Fibroblast of gingiva (primary cell): Measurements from ENCODE around the gene INO80B.
A peak's percentile ranks its signal among the peaks of the same experiment; 100 is the strongest.
"Not testable (repeated sequence)": the region's sequence is repeated elsewhere in the genome, so short reads cannot be mapped to it uniquely, and the experiment has no call there.

Experiments
- DNase-seq: peaks from one replicate; pipeline ENCODE4 v3.0.0-alpha.2; 2011; ENCODE audit warnings: low read depth

The INO80B gene

GRCh38 chr2:74481961-74482800, 27.3 kb downstream of the INO80B start:
- no peak for DNase-seq

DNA sequence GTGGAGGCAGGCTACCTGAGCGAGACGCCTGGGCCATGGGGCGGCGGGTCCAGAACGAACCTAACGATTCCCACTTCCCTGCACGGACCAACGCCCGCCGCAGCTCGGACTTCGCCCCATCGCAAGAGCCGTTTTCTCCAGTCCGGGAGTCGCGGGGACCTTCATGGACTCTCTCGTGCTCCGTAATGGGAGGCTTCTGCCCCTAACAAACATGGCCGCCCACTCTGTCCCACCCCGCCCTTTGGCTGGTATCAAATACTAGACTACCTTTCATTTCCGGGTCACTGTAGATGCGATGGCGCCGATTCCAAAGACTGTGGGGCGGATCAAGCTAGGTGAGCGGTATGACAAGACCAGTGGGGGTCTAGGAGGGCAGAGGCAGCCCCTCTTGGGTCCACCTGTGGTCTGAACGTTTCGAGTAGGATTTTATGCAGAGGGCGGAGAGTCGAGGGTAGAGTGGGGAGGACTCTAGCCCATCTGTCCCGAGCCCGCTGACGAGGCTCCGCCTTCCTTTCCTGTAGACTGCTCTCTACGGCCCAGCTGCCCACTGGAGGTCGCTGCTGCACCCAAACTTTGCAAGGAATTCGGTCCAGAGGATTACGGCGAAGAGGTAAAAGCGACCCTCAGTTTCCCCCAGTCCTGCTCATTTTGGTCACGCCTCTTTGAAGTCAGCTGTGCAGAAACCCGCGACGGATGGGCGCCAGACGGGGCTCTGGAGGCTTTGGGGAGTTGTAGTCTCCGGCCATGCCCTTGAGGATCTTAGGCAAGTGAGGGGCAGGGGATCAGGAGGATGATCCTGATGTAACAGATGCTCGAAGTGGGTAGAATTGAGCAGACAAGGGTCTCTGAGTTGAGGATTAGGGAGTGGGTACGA, 28.2 kb downstream of the INO80B start, which contains the start of the genes CCDC142 and TTC31:
Gene CCDC142 (minus strand): TSS at position 198 of the 874 bp plus-strand sequence. CDS start 161 bp downstream, at position 37.
Gene TTC31 (plus strand): TSS at position 281 of the 874 bp plus-strand sequence. CDS start 15 bp downstream, at position 296.
- peak; percentile 93 for DNase-seq

DNA sequence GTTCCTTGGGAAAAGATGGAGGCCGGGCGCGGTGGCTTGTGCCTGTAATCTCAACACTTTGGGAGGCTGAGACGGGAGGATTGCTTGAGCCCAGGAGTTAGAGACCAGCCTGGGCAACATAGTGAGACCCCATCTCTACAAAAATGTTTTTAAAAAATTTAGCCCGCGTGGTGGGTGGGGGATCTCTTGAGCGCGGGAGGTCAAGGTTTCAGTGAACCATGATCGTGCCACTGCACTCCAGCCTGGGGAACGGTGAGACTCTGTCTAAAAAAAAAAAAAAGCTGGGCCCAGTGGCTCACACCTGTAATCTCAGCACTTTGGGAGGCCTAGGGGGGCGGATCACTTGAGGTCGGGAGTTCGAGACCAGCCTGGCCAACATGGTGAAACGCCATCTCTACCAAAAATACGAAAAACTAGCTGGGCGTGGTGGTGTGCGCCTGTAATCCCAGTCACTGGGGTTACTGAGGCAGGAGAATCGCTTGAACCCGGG, 28.8 kb downstream of the INO80B start:
- DNase-seq = not testable (repeated sequence)

GRCh38 chr2:74486141-74486540, 31.3 kb downstream of the INO80B start:
- DNase-seq = no peak

- no peak for DNase-seq
Measured at GRCh38 chr2:74488643-74489481, 34.0 kb downstream of the INO80B start.

DNA sequence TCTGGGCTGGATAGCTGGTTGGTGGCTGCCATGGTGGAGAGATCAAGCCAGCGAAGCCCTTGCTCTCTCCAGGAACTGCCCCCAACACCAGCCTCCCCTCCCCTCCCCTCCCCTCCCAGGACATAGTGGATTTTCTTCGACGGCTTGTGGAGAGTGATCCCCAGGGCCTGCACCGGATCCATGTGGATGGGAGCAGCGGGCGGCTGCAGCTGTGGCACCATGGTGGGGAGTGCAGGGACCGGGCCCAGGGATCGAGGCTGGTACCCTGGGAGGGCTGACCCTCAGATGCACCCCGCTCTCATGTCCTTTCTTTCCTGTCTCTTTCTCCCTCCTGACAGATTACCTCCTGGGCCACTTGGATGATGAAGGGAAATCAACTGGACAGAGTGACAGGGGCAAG, 35.0 kb downstream of the INO80B start:
- DNase-seq = no peak

DNA sequence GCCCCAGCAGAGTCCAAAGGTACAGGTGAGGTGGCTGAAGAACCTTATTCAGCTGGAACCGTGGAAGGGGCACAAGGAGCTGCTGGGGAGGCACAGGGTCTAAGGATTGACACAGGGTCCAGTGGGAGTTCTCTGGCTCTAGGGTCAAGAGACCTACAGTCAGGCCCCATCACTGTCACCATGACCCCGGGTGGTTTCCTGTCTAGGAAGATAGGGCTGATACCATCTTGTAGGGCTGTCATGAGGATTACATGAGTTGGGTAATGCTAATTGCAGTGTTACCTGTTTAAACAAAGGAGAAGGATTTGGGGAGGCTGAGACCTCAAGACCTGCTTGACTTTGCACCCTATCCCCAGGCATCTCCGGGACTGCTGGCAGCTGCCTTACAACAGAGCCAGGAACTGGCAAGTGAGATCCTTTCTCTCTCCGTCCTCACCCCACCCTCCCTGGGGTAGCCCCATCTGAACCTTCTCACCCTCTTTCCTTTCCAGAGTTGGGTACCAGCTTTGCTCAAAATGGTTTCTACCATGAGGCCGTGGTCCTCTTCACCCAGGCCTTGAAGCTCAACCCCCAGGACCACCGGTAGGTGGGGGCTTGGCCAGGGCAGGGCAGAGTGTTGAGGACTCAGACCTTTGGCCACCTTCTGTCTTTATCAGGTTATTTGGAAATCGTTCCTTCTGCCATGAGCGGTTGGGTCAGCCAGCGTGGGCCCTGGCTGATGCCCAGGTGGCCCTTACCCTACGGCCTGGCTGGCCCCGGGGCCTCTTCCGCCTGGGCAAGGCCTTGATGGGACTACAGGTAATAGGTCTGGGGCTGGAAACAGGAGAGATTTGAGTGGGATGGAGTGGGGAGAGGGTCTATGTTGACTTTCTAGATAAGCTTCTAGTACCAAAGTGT, 37.0 kb downstream of the INO80B start:
- DNase-seq = no peak

GRCh38 chr2:74493546-74493945, 38.7 kb downstream of the INO80B start:
- no peak for DNase-seq

- DNase-seq = no peak
Measured at GRCh38 chr2:74495440-74495839, 40.6 kb downstream of the INO80B start.

- no peak for DNase-seq
Measured at GRCh38 chr2:74496997-74497776, 42.3 kb downstream of the INO80B start.

DNA sequence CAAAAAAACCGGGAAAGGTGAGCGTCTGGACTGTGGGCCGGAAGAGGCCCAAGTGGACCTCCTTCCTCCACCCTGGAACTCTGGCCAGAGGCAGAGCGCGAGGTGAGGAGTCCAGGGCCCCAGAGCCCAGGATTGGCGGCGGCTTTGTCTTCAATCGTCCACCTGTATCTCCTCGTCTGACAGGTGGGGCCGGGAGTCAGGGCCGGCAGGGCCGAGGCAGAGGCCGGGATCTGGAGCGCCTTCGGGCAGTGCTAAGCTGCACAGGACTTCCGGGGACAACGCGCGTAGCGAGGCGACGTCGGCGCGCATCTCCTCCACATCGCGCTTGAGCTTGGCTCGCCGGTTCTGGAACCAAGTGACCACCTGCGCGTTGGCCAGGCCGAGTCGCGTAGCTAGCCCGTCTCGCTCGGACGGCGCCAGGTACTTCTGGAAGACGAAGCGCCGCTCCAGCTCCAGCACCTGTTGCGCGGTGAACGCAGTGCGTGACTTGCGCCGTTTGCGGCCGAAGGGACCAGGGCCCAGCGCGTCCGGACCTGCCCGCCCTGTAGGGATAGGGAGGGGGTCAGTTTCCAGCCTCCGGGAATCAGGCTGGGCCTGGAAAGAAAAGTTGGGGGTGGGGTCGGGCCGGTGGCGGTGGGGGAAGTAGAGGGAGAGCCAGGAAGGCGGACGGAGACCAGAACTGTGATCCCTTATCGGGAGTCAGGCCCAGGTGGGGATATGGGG, 43.1 kb downstream of the INO80B start:
- no peak for DNase-seq

DNA sequence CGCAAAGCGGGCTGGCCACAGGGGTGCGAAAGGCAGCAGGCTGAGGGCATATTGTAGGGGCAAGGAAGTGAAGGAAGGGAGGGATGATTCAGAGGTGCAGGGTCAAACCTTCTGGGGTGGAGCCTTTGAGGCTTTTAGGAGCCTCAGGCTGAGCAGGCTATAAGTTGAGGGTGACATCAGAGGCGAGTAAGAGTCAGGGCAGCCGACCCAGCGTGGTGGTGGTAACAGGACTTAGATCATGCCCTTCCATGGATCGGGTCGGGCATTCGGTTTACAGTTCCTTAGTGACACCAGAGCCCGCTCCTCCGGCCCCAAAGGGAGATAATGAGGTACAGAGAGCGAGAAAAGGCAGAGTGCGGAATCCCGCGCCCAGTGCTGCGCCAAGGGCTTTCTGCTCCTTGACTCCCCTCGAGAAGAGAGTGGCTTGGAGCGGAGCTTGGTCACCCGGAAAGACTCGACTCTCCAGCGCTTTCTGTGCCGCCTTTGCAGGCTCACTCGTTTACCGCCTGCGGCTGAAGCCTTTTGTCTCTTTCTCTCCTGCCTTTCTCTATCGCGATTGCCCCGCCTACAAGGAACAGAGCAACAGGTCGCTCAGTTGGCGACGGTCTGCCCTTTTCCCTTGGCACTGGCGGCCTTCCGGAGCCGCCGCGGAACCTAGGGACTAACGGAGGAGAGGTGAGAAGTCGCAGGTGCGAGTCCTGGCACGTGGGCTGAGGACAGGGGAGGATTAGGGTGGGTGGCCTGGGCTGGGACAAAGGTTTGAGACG, 43.8 kb downstream of the INO80B start:
- DNase-seq = no peak

GRCh38 chr2:74499267-74499939, 44.5 kb downstream of the INO80B start, which contains the start of gene LBX2:
Gene LBX2, minus strand, starts transcription at chr2:74499603. Its CDS starts 66 bp downstream, at chr2:74499537.
- no peak for DNase-seq

DNA sequence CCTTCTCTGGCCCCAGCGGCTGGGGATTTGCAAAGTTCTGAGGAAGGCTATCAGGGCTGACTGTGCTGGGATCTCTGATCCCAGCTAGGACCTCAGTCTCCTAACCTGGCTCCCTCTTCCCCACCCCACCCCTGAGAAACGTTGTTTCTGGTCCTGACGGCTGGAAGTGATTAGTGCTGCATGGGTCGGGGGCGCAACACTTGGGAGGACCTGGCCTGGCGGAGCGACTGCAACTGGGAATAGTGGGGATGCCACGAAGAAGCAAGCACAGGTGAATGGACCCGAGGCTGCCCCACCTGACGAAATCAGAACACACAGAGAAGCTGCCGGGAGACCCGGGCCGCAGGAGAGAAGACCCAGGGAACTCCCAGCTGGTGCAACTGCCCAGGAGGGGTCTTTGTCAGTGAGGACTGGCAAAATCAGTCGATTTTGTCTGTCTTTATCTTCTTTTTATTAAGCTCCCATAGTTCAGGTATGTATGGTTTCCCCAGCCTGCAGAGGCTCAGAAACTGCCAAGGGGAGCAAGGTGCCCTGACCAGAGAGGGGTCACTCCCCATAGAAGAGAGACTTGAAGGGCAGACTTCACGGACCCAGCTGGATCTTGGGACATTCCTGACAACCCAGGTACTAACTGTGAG, 45.2 kb downstream of the INO80B start:
- DNase-seq = no peak

DNA sequence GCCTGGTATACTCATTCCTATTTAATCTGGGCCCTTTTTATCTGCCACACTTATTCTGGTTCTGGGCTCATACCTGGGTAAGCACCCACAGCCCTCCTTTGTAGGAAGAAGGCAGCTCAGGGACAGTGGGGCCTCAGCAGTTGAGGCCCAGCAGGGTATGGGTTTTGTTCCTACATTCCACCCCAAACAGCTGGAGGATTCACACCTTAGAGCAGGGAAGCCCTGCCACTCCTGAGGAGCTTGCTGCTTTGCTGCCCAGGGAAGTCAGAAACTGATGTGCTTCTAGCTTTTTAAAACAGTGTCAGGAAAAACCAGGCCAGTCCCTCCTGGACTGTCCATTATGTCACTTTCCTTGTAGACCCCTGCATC, 45.7 kb downstream of the INO80B start:
- DNase-seq = no peak

DNA sequence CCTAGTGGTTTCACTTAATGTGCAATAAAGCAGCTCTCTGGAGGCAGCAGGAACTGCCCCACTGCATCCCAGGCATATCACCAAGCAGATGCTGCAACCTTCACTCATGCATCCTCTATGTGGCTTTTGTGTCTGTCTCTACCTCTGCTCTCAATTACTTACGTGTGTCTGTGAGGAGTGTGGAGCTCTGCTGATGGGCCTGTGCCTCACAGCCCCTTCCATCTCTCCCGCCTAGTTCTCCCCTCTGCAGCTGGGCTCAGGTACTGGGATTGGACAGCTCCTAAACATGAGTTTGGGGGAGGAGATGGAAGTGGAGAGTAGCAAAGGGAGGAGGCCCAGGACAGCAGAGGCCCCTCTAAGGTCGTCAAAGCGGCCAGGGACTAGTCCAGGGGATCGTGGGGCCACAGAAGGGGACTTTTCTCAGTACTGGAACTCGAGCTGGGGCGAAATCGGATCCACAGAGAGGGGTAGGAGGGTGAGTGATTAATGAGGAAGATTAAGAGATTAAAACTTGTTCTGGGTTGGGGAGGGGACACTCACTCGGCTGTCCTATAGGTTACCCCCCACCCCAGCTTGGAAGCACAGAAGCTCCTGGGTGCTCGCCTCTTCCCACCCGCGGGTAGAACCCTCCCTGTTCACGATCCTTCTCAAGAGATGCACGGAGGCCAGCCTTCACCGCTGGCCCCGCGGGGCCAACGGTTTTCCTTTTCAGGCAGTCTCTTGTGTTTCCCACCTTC, 46.6 kb downstream of the INO80B start:
- DNase-seq = no peak
